ENCODE data around the gene OR1F1.
"Not testable (repeated sequence)": the region's sequence is repeated elsewhere in the genome, so short reads cannot be mapped to it uniquely, and the experiment has no call there.

OR1F1 gene

DNA sequence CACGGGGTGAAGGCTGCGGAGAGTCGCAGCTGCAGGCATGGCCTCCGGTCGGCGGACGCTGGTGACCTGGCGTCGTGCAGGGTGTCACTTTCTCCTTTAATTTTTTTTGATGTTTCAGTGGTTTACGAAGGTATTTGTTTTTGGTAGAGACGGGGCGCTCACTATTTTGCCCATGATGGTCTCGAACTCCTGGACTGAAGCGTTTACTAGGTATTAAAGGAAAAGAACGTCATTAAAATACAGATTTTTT lies 36.1 kb upstream of the OR1F1 start:
- no peak for DNase-seq

- peak; percentile 91 for DNase-seq
Observed at GRCh38 chr16:3152277-3152990, 35.6 kb upstream of the OR1F1 start.

DNA sequence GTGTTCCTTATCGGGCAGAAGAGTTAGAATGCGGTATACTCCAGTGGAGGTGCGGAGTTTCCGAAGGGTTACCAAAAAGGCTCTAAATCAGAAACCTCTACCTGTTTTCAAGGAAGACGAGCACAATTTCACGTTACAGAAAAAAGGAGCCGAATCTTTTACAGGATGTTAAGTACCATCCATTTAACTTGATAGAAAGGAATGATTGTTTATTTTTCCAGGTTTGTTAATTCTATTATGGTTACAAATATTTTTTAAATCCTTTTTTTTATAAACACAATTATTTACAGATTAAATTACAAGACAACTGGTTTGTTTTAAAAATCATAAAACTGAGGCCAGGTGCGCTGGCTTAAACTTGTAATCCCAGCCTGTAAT lies 35.0 kb upstream of the OR1F1 start:
- DNase-seq, result no peak

GRCh38 chr16:3155181-3155580 lies 32.8 kb upstream of the OR1F1 start:
- DNase-seq, result no peak

DNA sequence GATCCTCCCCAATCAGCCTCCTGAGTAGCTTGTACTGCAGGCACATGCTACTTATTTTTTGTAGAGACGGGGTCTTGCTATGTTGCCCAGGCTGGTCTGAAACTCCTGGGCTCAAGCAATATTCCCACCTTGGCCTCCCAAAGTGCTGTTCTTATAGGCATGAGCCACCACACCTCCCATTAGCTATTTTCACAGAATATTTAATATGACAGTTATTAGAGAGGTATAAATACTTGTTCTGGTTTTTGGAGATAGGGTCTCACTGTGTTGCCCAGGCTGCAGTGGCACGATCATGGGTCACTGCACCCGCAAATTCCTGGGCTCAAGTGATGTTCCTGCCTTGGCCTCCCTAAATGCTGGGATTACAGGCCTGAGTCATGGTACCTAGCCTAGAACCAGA lies 32.0 kb upstream of the OR1F1 start:
- DNase-seq, result no peak

DNA sequence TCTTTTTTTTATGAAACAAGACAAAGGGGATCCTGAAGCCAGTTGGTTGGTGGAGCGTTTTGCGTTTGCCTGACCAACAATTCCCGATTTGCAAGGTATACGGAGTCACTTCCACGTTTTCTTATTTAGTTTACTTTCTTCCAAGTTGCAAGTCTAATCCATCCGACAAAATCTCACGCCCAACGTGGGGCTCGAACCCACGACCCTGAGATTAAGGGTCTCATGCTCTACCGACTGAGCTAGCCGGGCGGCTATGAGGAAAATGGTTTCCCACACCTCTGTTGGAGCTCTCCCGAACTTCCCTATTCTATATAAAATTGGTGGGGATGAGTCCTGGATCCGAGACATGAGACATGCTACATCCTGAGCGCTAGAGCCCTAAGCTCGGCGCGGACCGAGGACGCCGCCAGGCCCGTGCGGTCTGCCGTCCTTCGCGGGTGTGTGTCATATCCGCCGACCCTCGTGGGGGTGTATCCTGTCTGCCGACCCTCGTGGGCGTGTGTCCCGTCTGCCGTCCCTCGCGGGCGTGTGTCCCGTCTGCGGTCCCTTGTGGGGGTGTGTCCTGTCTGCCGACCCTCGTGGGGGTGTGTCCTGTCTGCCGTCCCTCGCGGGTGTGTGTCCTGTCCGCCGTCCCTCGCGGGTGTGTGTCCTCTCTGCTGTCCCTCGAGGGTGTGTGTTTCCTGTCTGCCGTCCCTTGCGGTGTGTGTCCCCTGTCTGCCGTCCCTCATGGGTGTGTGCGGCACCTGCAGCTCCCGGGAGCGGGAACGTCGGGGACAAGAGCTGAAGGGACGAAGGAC lies 30.6 kb upstream of the OR1F1 start:
- DNase-seq, result peak; percentile 87

- no peak for DNase-seq
Observed at GRCh38 chr16:3158026-3158509, 29.9 kb upstream of the OR1F1 start.

DNA sequence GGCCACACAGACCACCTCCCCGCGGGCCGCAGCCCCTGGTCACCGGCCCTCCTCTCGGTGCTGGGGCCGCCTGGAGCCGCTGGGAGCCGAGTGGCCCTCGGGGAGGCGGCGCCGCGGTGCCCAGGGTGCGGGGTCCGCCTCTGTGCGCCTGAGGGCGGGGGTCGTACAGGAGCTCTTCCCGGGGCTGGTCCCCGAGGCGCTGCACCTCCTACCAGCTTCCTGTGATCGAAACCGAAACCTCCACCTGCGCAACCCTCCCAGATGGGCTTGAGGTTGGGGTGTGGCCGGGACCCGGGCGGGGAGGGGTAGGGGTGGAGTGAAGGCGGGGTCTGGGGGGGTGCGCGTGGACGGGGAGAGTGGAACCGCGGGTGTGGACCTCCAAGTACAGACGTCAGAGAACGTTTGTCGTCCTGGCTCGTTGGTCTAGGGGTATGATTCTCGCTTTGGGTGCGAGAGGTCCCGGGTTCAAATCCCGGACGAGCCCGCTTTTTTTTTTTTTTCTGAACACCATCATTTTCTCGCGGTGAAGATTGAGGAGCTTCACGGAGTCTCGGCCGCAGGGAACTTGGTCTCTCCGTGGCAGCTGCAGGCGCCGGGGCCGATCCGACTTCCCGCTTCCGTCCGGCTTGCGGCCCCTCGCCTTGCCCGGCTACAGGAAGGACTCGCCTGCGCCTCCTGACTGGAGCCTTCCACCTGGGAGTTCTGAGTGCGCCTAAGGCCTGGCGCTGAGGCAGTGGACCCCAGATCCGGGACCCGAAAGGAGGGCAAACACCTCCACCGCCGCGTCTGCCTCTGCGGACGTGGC lies 29.3 kb upstream of the OR1F1 start:
- peak; percentile 74 for DNase-seq

DNA sequence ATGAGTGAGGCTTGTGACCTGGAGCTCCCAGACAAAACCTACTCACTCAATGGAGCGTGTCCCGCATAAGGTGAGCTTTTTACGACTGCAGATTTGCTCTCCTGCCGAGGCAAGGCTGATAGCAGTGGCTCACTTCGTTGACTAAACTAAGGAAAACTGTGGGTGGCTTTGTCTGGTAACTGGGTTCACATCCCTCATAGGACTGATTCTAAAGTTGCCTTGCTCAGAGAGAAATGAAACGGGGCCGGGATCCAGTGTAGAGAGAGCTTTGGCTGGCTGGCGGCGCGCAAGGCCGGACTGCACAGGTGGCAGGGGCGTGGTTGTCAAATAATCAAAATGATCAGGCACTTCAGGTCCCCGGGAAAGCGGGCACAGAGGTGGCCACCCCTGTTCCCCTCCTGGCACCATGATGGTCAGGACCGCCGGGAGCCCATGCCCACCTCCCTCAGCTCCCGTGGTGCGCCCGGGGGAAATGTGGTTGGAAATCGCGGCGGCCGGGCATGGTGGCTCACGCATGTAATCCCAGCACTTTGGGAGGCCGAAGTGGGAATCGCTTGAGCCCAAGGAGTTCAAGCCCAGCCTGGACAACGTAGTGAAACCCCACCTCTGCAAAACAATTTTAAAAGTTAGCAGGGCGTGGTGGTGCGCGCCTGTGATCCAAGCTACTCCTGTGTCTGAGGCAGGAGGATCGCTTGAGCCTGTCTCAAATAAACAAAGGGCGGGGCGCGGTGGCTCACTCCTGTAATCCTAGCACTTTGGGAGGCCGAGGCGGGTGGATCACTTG lies 26.6 kb upstream of the OR1F1 start:
- no peak for DNase-seq

DNA sequence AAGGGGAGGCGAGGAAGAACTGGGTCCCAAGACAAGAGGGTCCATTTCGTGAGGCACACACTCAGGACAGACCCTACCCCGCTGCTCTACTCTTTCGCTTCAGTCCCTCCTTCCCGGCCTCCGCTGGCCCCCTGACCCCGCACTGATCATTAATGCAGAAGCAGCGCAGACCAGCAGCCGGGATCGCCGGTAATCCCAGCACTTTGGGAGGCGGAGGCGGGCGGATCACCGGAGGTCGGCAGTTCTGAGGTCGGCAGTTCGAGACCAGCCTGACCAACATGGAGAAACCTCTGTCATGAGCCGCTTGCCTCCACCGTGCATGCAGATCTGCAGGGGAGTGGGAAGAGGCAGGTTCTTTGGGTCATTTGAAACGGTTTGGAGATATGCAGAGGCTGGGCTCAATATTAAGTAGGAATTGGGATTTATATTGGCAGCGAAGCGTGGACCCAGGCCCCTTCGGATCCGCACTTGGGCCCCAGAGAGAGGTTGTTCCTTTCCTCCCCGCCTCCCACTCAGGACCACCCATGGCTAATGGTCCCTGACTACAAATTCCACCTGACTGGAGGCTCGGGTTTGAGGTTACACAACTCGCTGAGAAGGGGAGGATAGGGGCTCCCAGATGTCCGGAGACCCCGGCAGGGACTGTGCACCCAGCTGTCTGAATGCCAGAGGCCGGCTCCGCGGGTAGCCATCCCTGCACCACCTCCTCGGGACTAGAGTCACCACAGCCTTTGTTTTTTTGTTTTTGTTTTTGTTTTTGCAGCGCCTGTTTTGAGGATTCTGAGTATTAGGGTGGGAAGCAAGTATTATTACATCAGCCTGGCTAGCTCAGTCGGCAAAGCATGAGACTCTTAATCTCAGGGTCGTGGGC lies 23.6 kb upstream of the OR1F1 start:
- no peak for DNase-seq

DNA sequence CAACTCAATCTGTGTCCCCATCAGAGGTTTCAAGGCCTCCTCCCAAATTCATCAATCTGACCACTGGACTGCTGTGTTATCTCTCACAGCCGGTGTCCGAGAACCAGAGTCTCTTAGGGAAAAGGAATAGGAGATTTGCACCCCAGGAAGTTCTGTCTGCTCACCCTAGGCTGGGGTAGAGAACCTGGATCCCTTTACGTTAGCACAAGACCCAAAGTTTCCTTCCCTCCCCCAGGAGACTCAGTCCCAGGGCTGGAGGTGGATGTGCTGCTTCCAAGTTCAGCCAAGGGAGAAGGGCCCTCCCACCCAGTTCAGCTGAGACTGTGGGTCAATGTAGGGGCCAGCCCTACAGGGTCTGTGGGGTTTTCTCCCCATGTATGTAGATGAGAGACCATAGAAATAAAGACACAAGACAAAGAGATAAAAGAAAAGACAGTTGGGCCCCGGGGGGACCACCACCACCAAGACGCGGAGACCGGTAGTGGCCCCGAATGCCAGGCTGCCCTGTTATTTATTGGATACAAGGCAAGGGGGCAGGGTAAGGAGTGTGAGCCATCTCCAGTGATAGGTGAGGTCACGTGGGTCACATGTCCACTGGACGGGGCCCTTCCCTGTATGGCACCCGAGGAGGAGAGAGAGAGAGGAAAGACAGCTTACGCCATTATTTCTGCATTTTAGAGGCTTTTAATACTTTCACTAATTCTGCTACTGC lies 22.7 kb upstream of the OR1F1 start:
- DNase-seq, result no peak

- DNase-seq, result no peak
Observed at GRCh38 chr16:3166505-3166886, 21.5 kb upstream of the OR1F1 start.

GRCh38 chr16:3168729-3169128 lies 19.3 kb upstream of the OR1F1 start:
- DNase-seq, result not testable (repeated sequence)

DNA sequence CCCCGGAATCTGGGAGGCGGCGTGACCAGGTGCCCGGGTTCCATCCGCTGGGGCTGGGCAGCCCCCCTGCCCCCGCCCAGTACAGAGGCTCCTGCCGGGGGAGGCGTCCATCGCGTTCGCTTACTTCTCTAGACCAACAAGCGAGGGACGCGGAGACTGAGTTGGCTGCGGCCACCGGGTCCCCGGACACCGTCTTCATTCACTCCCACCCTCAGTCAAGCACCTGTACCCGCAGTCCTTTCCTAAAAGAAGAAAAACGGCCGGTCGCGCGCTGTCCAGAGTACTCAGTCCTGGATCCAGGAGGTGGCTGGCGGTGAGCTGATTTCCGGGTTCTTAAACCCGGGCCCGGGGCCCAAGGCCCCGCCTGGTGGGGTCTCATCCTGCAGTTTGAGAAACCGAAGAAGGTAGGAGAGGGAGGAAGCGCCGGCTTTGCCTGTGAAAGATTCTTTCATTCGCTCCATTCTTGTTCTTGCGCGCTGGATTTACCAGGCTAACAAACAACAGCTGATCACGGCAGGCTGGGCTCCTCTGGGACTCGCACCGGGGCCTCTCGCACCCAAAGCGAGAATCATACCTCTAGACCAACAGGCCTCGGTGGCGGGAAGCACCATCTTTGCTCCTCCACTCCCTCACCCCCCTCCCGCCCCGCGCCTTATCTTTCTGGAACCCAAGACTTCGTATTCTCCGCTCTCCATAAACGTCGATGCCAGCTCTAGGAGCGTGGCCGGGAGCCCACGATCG lies 17.4 kb upstream of the OR1F1 start:
- DNase-seq, result no peak

DNA sequence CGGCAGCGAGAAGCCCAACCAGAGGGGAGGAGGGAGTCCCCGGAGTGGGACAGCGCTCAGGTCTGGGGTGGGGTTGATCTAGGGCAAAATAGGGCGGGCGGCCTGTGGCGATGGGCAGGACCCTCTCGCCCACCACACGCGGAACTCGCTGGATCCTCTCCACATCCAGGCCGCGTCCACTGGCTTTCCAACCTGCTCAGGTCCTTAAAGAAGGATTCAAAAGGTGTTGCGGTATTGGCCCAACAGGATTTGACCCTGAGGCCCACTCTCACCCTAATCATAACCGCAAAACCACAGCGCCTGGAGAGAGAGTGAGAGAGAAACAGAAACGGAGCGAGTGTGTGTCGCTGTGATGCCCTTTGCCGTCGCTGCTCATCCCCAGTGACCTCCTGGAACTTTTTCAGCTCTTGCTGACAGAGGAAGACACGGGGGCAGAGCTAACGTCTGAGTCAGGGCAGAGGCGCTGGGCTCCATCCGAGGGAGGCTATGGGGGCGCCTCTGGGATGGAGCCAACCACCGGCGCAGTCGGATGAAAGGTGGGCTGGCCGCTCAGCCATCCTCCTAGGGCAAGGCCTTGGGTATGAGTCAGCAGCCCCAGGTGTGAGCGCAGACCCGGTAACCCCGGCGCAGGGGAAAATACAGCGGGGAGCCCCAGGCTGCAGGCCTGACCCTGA lies 16.7 kb upstream of the OR1F1 start:
- DNase-seq, result peak; percentile 27

GRCh38 chr16:3171855-3172593 lies 16.0 kb upstream of the OR1F1 start:
- no peak for DNase-seq

- peak; percentile 38 for DNase-seq
Observed at GRCh38 chr16:3173892-3174617, 13.9 kb upstream of the OR1F1 start.

GRCh38 chr16:3174618-3175148 lies 13.3 kb upstream of the OR1F1 start:
- no peak for DNase-seq
